ENCODE results near the gene CFAP70.

Gene CFAP70

DNA sequence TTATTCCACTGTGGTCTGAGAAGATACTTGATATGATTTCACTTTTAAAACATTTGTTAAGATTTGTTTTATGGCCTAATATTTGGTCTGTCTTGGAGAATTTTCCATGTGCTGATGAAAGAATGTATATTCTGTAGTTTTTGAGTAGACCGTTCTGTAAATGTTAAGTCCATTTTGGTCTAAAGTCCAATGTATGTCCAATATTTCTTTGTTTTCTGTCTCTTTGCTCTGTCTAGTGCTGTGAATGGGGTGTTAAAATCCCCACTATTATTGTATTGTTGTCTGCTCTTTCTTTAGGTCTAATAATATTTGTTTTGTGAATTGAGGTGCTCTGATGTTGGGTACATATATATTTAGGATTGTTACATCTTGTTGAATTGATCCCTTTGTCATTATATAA lies 142.9 kb downstream of the CFAP70 start:
- no peak for DNase-seq (ENCODE audit: low read depth in 2 of 2)

DNA sequence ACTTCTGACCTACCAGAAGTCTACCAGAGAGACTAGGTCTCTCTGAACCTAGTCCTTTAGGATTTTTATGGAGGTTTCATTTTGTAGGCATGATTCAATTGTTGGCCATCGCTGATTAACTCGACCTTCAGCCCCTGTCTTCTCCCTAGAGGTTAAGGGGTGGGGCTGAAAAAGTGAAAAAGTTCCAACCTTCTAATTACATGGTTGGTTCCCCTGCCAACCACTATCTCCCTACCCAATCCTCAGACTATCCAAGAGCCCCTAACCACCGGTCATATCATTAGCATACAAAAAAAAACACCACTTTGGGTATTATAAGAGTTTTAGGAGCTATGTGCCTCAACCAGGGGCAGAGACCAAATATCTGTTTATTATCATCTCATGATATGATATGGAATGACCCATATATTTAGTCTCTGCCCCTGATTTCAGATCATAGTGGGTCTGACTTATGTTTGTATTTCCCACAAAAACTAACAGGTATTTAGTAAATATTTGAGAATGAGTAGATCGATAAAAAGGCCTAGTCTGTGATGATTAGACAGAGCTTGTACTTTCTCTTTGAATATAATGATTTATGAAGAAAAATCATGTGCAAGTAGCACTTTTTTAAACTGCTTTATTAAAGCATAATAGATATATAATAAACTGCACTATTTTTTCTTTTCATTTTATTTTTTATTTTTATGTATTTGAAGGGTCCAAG lies 147.4 kb downstream of the CFAP70 start:
- no peak for DNase-seq (ENCODE audit: low read depth in 2 of 2)

DNA sequence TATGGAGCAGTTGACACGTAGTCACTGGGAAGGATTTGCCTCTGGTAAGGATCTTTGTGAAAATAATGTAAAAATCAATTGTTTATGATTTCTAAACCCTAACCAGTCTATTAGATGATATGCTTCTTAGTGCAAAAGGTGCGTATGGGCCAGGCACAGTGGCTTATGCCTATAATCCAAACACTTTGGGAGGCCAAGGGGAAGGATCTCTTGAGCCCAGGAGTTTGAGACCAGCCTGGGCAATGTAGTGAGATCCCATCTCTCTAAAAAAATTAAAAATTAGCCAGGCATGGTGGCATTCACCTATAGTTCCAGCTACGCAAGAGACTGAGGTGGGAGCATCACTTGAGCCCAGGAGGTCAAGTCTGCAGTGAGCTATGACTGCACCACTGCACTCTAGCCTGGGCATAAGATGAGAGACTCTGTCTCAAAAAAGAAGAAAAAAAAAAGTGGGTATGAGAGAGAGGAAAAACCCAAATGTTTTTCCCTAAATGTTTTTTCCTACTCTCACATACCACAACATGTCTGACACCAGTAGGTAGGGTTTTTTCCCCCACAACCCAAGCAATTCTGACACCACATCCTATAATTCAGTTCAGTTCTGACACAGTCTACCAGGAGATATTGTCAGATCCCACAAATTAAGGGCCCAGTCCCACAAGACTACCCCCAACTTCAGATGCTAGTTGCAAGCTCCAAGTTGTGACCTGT lies 148.1 kb downstream of the CFAP70 start:
- no peak for DNase-seq (ENCODE audit: low read depth in 2 of 2)

DNA sequence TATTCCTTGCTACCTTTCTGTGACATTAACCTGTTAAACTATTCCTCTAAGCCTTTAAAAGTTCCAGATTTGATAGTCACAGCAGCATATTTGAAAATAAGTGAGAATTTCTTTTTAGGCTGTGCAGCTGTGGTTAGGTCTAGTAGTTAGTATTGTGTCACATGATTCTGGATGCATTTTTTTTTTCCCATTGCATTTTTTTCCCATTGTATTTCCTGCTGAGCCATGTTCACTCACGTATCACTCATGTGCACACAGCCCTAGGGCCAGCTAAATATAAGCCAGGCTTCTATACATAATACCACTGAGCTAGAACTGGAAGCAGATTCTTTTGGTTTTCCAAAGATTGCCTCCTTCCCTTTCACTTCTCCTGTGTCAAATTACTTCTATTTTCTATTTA lies 149.0 kb downstream of the CFAP70 start:
- no peak for DNase-seq (ENCODE audit: low read depth in 2 of 2)

DNA sequence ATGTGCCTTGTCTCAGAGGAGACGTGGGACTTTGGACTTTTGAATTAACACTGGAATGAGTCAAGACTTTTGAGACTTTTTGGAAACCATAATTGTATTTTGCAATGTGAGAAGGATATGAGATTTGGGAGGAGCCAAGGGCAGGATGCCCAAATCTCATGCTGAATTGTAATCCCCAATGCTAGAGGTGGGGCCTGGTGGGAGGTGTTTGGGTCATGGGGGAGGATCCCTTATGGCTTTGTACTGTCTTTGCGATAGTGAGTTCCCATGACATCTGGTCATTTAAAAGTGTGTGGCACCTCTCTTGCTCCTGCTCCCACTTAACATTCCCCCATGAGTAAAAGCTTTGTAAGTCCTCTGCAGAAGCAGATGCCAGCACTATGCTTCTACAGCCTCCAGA lies 150.8 kb downstream of the CFAP70 start:
- no peak for DNase-seq (ENCODE audit: low read depth in 2 of 2)

DNA sequence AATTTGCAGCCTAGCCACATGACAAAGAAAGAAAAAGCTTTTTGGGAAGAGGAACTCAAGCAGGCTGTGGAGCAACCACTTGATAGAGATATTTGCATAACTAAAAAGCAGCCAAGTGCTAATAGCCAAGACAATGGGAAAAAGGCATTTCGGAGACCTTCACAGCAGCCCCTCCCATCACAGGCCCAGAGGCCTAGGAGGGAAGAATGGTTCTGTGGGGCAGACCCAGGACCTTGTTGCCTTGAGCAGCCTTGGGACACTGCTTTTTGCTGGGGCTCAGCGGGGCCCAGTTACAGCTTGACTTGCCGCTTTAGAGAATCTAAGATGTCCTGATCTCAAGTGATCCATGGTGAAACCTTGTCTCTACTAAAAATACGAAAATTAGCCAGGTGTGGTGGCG lies 152.3 kb downstream of the CFAP70 start:
- DNase-seq (ENCODE audit: low read depth in 2 of 2) = no peak

DNA sequence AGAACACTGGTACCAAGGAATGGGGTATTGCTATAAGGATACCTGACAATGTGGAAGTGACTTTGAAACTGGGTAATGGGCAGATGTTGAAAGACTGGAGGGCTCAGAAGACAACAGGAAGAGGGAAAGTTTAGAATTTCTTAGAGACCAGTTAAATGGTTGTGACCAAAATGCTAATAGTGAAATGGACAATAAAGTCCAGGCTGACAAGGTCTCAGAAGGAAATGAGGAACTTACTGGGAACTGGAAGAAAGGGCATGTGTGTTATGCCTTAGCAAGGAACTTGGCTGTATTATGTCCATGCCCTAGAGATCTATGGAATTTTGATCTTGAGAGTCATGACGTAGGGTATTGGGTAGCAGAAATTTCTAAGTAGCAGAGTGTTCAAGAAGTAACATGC lies 152.8 kb downstream of the CFAP70 start:
- no peak for DNase-seq (ENCODE audit: low read depth in 2 of 2)

DNA sequence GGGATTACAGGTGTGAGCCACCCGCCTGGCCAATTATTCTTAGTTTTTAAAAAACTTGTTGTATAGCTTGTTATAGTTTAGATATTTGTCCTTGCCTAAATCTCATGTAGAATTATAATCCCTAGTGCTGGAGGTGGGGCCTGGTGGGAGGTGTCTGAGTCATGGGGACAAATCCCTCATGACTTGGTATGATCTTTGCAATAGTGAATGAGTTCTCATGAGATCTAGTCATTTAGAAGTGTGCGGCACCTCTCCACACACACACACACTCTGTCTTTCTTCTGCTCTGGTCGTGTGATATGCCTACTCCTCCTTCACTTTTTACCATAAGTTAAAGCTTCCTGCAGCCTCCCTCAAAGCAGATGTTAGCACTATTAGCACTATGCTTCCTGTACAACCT lies 153.6 kb downstream of the CFAP70 start:
- no peak for DNase-seq (ENCODE audit: low read depth in 2 of 2)
